CD1c-positive myeloid dendritic cell (primary cell): ENCODE measurements around the gene INHBE.
"Not testable (repeated sequence)": the region's sequence is repeated elsewhere in the genome, so short reads cannot be mapped to it uniquely, and the experiment has no call there.

Experiments used
- DNase-seq: peaks from one replicate; pipeline ENCODE4 v3.0.0-alpha.2; 2016; ENCODE audit errors: extremely low spot score

INHBE gene

GRCh38 chr12:57454566-57455373 is at the start of gene INHBE:
INHBE (plus strand) TSS chr12:57455307; CDS start chr12:57455537, 230 bp downstream.
- DNase-seq = peak; percentile 52

GRCh38 chr12:57410534-57410933 is 44.6 kb upstream of the INHBE start:
- DNase-seq = no peak

GRCh38 chr12:57414160-57414559 is 40.9 kb upstream of the INHBE start:
- not testable (repeated sequence) for DNase-seq

- no peak for DNase-seq
Observed at GRCh38 chr12:57415088-57415487, 40.0 kb upstream of the INHBE start.

- no peak for DNase-seq
Observed at GRCh38 chr12:57416039-57416996, 38.8 kb upstream of the INHBE start.

GRCh38 chr12:57418255-57418654 is 36.9 kb upstream of the INHBE start:
- DNase-seq = no peak

GRCh38 chr12:57419495-57419894 is 35.6 kb upstream of the INHBE start:
- DNase-seq = no peak

- no peak for DNase-seq
Observed at GRCh38 chr12:57420482-57420881, 34.6 kb upstream of the INHBE start.

- DNase-seq = not testable (repeated sequence)
Observed at GRCh38 chr12:57426948-57427347, 28.2 kb upstream of the INHBE start.

GRCh38 chr12:57428965-57429364 is 26.1 kb upstream of the INHBE start:
- no peak for DNase-seq

GRCh38 chr12:57429473-57430111 is 25.5 kb upstream of the INHBE start:
- DNase-seq = peak; percentile 23

GRCh38 chr12:57430112-57430930 is 24.8 kb upstream of the INHBE start:
- peak; percentile 69 for DNase-seq

- DNase-seq = peak; percentile 96
Observed at GRCh38 chr12:57430931-57431566, 24.1 kb upstream of the INHBE start, which contains the start of gene R3HDM2. R3HDM2 (minus strand) TSS chr12:57431043; CDS start chr12:57310428, 120,615 bp downstream.

GRCh38 chr12:57431654-57432188 is 23.4 kb upstream of the INHBE start:
- no peak for DNase-seq

GRCh38 chr12:57433370-57433769 is 21.7 kb upstream of the INHBE start:
- no peak for DNase-seq

- DNase-seq = no peak
Observed at GRCh38 chr12:57434517-57435223, 20.4 kb upstream of the INHBE start, which contains the start of gene INHBC. INHBC (plus strand) TSS chr12:57434784; CDS start chr12:57434887, 103 bp downstream.

- no peak for DNase-seq
Observed at GRCh38 chr12:57435293-57435692, 19.8 kb upstream of the INHBE start.

GRCh38 chr12:57438400-57438799 is 16.7 kb upstream of the INHBE start:
- DNase-seq = no peak

- DNase-seq = no peak
Observed at GRCh38 chr12:57439762-57440266, 15.3 kb upstream of the INHBE start.
